Colonic mucosa (tissue), 4 donors: ENCODE measurements around the gene ANKRD65. TPM values are rescaled to one million over a fixed set of nuclear protein-coding genes. Genes with fewer than 3 reads are reported as not detected.

ENCODE experiments used
- DNase-seq: peaks from one replicate; pipeline ENCODE4 v3.0.0-alpha.2; 2020
- H3K27ac ChIP-seq: fragments of 200-600 bp; one replicate; pipeline ENCODE4 v1.8.0; 2021
- H3K27me3 ChIP-seq: fragments of 200-600 bp; one replicate; pipeline ENCODE4 v1.8.0; 2021
- H3K36me3 ChIP-seq: fragments of 200-600 bp; one replicate; pipeline ENCODE4 v1.8.0; 2021
- H3K4me1 ChIP-seq: fragments of 200-600 bp; one replicate; pipeline ENCODE4 v1.8.0; 2021; ENCODE audit warnings: mild to moderate bottlenecking
- H3K4me3 ChIP-seq: fragments of 200-600 bp; one replicate; pipeline ENCODE4 v1.8.0; 2021
- H3K9ac ChIP-seq, 2 donors: one replicate each; pipeline ENCODE4 v1.7.0; 2013; ENCODE audit warnings: control low read depth in 2 of 2, low read depth in 2 of 2, low read length in 2 of 2
- H3K9me3 ChIP-seq: fragments of 200-600 bp; one replicate; pipeline ENCODE4 v1.8.0; 2021
- CTCF ChIP-seq: fragments of 200-600 bp; IDR thresholded peaks from one replicate; pipeline ENCODE4 v1.8.0; 2022; ENCODE audit warnings: antibody characterized with exemption, mild to moderate bottlenecking
- intact Hi-C: fragments of 100-400 bp; cut with DNase I; formaldehyde crosslinking; loops from one replicate; pipeline ENCODE4 v1.14.1; 2022
- total RNA-seq, 2 donors: library from RNA; stranded (reverse); fragmentation: NEBNext Ultra II Directional in 1 of 2; extraction: Animal tissue kit (Norgen Biotek cat#: 25700) in 1 of 2; gene quantifications; one replicate each; pipeline ENCODE4 v1.2.1, GENCODE V29; 2021
- donor health status: healthy.
- donor health status: DM: no; HTN: no; CAD: no.
- donor health status: DM: no; HTN: no; CAD: no.

The ANKRD65 gene
- total RNA-seq, 2 donors from 2014 or later, result 0.57 to 2.0 TPM

DNA sequence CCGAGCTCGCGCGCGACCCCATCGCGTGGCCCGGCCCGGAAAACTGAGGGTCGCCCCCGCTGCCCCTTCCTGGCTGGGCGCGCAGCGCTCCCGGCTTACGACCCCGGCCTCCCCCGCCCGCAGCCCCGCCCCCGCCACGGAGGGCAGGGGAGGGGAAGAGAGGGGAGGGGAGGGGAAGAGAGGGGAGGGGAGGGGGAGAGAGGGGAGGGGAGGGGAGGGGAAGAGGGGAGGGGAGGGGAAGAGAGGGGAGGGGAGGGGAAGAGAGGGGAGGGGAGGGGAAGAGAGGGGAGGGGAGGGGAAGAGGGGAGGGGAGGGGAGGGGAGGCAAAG lies 6.7 kb upstream of the ANKRD65 start:
- H3K27ac ChIP-seq, result no peak overlapping the region
- no peak overlapping the region for H3K9ac ChIP-seq
- no peak for TF ChIP-seq CTCF
- peaks cover 7% of the 10 kb centered on the region for H3K27me3 ChIP-seq
- intact Hi-C loops, result no loop called here
- H3K4me1 ChIP-seq, result peaks cover 8% of the 10 kb centered on the region
- H3K36me3 ChIP-seq, result no peaks in the 10 kb centered on the region
- no peak for DNase-seq
- no peaks in the 10 kb centered on the region for H3K9me3 ChIP-seq
- H3K4me3 ChIP-seq, result peak overlapping the region; percentile 11

DNA sequence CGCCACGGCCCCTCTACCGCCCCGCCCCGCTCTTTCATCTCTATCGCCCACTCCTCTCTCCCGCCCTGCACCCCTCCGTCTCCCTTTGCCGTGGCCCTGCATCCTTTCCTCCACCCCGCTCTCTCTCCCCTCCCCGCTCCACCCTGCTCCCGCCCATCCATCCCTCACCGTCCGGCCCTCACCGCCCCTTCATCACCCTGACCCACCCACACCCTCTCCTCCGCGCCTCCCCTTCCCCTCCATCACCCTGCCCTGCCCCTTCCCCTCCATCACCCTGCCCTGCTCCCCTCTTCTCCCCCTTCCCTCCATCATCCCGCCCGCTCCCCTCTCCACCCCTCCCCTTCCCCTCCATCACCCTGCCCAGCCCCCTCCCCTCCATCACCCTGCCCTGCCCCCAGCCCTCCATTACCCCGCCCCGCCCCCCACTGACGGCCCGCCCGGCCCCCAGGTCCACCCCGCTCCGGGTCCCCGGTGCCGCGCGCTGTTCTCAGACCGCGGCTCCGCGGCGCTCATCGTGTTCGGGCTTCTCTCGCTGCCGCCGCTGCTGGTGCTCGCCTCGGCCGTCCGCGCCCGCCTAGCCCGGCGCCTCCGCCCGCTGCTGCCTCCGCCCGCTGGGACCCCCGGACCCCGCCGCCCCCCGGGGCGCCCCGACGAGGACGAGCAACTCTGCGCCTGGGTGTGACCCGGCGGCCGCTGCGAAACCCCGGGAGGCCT lies 6.2 kb upstream of the ANKRD65 start:
- no peaks in the 10 kb centered on the region for H3K36me3 ChIP-seq
- H3K27ac ChIP-seq, result no peak overlapping the region
- H3K9me3 ChIP-seq, result no peaks in the 10 kb centered on the region
- no peak overlapping the region for H3K9ac ChIP-seq
- peaks cover 3% of the 10 kb centered on the region for H3K4me1 ChIP-seq
- DNase-seq, result no peak
- TF ChIP-seq CTCF, result no peak
- intact Hi-C loops, result no loop called here
- H3K27me3 ChIP-seq, result peaks cover 7% of the 10 kb centered on the region
- peak overlapping the region; percentile 11 for H3K4me3 ChIP-seq

- no peaks in the 10 kb centered on the region for H3K36me3 ChIP-seq
- peaks cover 7% of the 10 kb centered on the region for H3K27me3 ChIP-seq
- no peak overlapping the region for H3K4me3 ChIP-seq
- no peak overlapping the region for H3K27ac ChIP-seq
- intact Hi-C loops, result no loop called here
- DNase-seq, result no peak
- no peak for TF ChIP-seq CTCF
- no peaks in the 10 kb centered on the region for H3K4me1 ChIP-seq
- no peaks in the 10 kb centered on the region for H3K9me3 ChIP-seq
- no peak overlapping the region for H3K9ac ChIP-seq
These were observed 5.5 kb upstream of the ANKRD65 start for GRCh38 chr1:1426496-1427105.

- H3K4me1 ChIP-seq, result no peaks in the 10 kb centered on the region
- no peak overlapping the region for H3K27ac ChIP-seq
- no peak overlapping the region for H3K9ac ChIP-seq
- H3K27me3 ChIP-seq, result peaks cover 7% of the 10 kb centered on the region
- H3K4me3 ChIP-seq, result no peak overlapping the region
- no peak for TF ChIP-seq CTCF
- no peak for DNase-seq
- no peaks in the 10 kb centered on the region for H3K36me3 ChIP-seq
- H3K9me3 ChIP-seq, result no peaks in the 10 kb centered on the region
- intact Hi-C loops, result no loop called here
These were observed 4.8 kb upstream of the ANKRD65 start for GRCh38 chr1:1425753-1426495.

GRCh38 chr1:1425426-1425752 lies 4.3 kb upstream of the ANKRD65 start:
- intact Hi-C loops, result no loop called here
- Histone ChIP-seq H3K4me1 (no peaks in the 10 kb centered on the region), H3K27me3 (peaks cover 7% of the 10 kb centered on the region), H3K9me3 (no peaks in the 10 kb centered on the region), H3K36me3 (no peaks in the 10 kb centered on the region), H3K4me3 (no peak overlapping the region), H3K27ac (no peak overlapping the region), H3K9ac (no peak overlapping the region)
- no peak for TF ChIP-seq CTCF
- no peak for DNase-seq
